Measurements from ENCODE around the gene RNF150.
"Not testable (repeated sequence)": the region's sequence is repeated elsewhere in the genome, so short reads cannot be mapped to it uniquely, and the experiment has no call there.

The RNF150 gene

GRCh38 chr4:141078871-141079270, 54.4 kb downstream of the RNF150 start:
- DNase-seq = no peak

DNA sequence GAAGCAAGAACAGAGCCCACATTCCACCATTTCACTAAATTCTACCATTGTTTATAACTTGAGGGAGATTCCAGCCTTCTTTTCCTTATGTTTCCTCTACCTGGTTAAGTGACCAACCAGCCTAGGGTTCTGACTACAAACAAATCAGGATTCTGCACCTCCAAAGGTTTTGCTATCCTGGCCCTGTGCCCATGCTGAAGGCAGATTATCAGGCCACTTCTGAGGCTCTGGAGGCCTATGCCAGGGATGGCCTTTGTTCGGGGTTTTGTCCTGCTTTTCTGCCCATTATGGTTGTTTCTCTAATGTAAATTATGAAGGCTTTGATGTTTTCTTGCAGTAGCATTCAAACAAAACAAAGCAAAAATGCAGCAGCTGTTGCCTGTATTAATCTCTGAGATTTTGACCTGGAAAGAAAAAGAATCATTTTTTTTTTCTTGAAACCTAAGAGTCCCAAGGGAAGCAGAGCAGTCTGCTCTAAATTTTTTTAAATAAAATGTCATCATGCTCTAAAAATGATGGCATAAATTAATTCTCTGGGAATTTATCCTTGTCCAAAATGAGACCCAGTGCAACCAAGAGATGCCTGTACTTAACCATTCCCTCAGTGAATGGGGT, 55.6 kb downstream of the RNF150 start:
- DNase-seq = no peak

GRCh38 chr4:141075553-141075952, 57.7 kb downstream of the RNF150 start:
- DNase-seq = no peak

DNA sequence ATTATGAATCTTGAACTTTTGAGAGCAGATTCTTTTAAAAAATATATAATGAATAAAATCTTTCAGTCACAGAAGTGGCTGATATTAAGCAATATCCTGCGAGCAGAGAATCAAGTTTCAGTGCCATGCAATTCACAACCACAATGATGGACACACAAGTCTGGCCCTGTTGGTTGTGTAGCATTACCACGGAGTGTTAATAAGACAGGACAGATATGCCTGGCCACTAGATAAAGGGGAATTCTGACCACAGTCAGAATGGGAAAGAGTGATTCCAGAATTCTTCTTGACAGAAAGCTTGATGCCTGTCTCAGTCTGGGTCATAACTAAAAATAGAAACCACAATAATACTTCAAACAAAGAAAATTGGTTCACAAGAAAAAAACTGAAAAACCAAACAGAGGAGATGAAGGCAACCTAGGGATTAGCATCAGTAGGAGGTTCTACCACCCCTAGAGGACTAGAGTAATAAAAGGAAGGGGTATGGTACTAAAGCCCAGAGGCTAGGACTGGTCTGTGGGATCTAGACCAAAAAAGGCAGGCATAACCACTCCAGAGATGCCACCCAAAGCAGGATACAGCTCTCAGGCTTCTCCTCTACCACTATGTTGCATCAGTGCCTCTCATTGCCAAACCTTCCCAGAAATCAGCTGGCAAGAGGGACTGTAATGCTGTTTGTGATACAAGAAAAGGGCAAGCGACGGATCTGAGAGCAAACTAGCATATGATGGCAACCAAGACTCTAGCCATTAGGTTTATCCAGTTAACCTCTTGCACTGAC, 59.0 kb downstream of the RNF150 start:
- no peak for DNase-seq

DNA sequence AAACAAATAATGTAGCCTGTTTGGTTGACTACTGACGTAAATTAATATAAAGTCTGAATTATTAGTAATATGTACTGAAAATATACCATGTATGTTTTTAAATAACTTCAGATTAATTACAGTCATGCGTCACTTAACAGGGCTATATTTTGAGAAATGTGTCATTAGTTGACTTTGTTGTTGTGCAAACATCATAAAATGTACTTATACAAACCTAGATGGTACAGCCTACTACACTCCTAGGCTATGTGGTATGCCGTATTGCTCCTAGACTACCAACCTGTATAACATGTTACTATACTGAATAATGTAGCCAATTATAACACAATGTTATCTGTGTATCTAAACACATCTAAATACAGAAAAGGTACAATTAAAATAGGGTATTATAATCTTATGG, 66.6 kb downstream of the RNF150 start:
- no peak for DNase-seq

DNA sequence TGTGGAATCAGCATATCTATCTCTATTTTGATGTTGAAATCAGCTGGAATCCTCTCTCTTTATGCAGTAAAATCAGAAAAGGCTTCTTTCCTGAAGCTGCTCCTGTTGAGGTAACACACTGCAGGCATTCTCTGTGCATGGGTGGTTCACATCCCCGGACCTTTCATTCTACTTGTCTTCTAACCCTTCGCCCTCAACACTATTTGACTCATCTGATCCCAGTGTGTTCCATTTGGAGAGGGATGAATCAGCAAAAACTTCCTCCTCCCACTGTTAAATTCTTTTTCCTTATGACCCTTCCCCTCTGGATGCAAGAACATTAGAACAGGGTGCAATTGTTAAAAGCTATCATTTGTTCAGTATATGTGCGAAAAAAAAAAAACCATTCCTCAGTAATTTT, 67.4 kb downstream of the RNF150 start:
- DNase-seq = no peak

- DNase-seq = no peak
These were observed 70.6 kb downstream of the RNF150 start for GRCh38 chr4:141062651-141063050.

- DNase-seq = no peak
These were observed 74.4 kb downstream of the RNF150 start for GRCh38 chr4:141058591-141059512.

DNA sequence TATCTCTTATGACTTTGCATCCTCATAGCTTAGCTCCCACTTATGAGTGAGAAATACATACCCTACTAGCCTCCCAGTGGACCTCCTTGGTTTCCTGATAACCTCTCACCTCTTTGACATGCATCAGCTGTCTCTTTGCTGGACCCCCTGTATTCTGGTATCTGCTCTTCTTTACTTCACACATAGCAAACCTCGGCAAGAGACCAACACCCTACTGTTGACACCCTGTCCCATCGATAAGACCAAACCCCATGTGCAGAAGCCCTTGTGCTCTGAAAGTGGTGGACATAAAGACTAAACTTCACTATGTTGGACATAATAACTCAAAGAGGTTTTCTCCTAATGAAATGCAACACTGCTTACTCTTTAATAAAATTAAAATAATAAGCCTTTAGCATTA, 75.7 kb downstream of the RNF150 start:
- no peak for DNase-seq

GRCh38 chr4:141056473-141056872, 76.8 kb downstream of the RNF150 start:
- DNase-seq = no peak

DNA sequence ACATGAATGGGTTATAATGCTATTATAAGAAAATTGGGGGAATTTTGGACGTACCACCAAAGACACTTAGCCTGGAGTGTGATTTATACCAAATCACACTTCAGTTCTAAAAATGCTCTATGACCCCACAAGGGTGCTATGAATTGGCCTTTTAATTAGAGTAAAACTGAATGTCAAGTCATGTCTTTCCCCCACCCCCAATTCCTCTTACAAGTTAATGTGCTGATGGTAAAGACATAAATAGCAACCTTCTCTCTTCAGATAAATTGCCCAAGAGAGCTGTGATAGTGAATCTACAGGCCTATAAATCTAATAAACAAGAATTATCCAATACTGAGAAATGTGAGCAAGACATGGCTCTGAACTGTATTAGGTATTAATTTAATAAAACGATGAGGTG, 78.8 kb downstream of the RNF150 start:
- DNase-seq = no peak

GRCh38 chr4:141050999-141051398, 82.3 kb downstream of the RNF150 start:
- not testable (repeated sequence) for DNase-seq

DNA sequence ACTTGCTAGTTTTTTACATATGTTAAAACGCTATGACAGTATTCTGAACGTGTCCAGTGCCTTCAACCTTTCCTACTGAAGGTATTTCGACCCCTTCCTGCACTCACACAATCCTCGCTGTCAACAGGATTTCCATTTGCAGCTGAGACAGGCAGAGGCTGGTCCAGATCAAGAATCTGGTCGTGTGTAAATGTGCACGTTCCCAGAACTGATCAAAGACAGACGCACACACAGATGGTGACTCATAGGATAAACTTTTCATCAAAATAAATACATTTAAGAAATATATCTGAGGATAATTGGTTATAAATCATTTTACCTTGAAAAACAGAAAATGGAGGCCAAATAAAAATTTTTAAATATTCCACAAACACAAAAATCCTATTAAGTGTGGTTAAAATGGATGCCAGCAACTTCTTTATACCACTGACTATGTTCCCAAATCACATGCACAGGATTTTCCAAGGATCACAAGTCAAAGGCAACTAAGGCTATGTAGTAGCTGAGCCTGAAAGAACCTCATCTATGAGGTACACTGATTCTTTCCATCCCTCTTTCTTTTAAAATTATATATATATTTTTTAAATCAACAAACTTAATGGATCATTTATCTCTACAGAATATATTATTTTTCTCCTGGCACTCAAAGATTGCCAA, 85.9 kb downstream of the RNF150 start:
- DNase-seq = no peak

DNA sequence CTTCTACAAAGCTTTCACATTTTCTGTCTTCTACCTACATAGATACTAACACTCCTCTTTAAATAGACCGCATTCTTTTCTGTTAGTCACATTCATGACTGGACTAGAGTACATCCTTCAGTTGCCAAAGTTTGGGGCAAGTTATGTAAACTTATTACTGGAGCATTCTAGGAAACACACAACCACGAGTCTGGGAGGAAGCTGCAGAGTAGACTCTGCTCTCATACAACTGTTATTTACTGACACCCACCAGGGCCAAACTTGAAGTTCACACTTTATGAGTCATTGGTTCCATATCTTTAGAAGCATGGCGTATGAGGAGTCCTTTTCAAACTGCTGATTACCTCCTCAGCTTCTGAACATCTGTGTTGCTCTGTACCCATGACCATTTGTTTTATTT, 87.0 kb downstream of the RNF150 start:
- no peak for DNase-seq

DNA sequence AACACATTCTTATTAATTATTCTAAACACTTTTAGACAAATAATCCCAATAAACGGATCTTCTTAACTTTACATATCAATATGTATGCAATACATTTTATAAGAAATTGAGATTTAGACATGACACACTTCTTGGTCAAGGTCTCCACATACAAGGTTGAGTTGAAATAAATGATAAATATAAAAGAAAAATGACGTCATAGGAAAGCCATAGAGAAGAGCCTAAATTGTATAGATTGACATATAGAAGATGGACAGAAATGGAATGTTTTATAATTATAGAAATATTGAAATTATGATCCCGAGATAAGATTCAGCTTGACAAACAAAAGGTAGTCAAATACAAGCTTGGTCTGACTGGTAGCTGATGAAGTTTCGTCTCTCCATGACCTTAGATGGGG, 87.4 kb downstream of the RNF150 start:
- DNase-seq = no peak

GRCh38 chr4:141041021-141041476, 92.2 kb downstream of the RNF150 start:
- no peak for DNase-seq

DNA sequence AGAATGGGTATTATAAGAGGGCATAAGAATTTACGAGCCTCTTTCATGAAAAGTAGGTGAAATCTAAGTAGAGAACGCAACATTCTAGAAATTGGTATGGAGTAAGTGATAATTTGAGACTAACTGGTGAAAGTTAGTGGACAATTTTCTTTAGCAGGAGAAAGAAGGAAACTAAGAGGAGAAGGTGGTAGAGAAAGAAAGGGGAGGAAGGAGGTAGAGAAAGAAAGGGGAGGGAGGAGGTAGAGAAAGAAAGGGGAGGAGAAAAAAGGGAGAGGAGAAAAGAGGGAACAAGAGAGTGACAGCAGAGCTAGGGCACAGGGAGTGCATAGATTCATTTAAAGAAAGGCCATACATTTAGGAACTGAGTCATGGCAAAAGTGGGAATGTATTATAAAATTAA, 94.1 kb downstream of the RNF150 start:
- no peak for DNase-seq

DNA sequence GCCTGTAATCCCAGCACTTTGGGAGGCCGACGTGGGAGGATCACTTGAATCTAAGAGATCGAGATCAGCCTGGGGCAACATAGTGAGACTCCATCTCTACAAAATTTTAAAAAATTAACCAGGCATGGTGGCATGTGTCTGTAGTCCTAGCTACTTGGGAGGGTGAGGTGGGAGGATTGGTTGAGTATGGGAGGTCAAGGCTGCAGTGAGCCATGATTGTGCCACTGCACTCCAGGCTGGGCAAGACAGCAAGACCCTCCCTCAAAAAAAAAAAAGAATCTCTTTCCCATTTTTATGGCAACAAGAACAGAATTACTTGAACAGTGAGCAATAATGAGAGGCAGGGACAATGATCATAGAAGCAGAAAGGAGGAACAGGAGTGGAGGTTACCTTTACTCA, 94.8 kb downstream of the RNF150 start:
- DNase-seq = no peak

- DNase-seq = no peak
These were observed 95.8 kb downstream of the RNF150 start for GRCh38 chr4:141037446-141037845.

- DNase-seq = no peak
These were observed 96.5 kb downstream of the RNF150 start for GRCh38 chr4:141036786-141037185.

GRCh38 chr4:141035920-141036319, 97.3 kb downstream of the RNF150 start:
- no peak for DNase-seq

DNA sequence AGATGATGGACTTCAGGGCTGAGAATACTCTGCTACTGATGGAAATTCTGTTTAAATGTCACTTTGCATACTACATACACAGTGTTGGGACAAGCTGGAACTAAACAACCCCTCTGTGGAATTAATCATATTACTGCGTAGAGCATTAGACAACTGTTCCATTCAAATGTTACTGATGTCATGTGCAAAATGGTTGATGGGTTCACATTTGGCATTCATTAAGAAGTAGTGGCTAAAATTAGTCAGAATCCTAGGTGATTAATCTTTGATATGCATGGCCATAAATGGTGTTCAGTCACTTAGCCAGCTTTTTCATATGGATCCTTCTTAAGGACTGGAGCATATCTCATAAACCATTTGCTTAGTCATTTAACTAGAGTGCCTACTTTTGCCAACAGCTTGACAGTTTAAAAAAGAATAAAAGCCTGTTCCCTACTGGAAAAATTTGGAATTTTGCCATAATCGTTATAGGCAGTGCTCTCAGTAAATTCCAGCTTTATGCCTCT, 105.2 kb downstream of the RNF150 start:
- DNase-seq = peak; percentile 7

All from right kidney (tissue), 1 donor.